Tibial nerve (tissue), 4 donors: ENCODE results near the gene C8G.

Experiments
- CTCF ChIP-seq, 5 experiments: fragments of 200-600 bp in 3 of 5; fragments of 450-650 bp in 2 of 5; sonication (generic) in 3 of 5; IDR thresholded peaks; one replicate each; pipeline ENCODE4 v1.5.1; 2016 to 2019; ENCODE audit warnings: antibody characterized with exemption in 5 of 5, mild to moderate bottlenecking in 3 of 5, moderate library complexity in 2 of 5
- EP300 ChIP-seq, 2 donors: sonication (generic); formaldehyde crosslinking; IDR thresholded peaks; one replicate each; pipeline ENCODE4 v1.6.1; 2017; ENCODE audit warnings: antibody characterized with exemption in 2 of 2, mild to moderate bottlenecking in 1 of 2
- POLR2A ChIP-seq, 2 donors: fragments of 450-650 bp; IDR thresholded peaks; one replicate each; pipeline ENCODE4 v1.6.1; 2017; ENCODE audit warnings: antibody characterized with exemption in 2 of 2, mild to moderate bottlenecking in 2 of 2, moderate library complexity in 2 of 2

GRCh38 chr9:136957901-136958300, 12.9 kb downstream of the C8G start:
- TF ChIP-seq POLR2A (IDR thresholded peaks at IDR 0.05) (no peak), EP300 (IDR thresholded peaks at IDR 0.05) (no peak), CTCF (IDR thresholded peaks at IDR 0.05) (no peak)
